GM12872 (cell line): ENCODE measurements around the gene PSMA4.

Experiments
- TF ChIP-seq, protein P1 (sequence below): IDR thresholded peaks from 3 replicates; pipeline ENCODE4 v1.5.1; 2011; ENCODE audit warnings: low read depth, mild to moderate bottlenecking, low read length, moderate library complexity; ENCODE audit not compliant: insufficient read depth

Gene PSMA4

DNA sequence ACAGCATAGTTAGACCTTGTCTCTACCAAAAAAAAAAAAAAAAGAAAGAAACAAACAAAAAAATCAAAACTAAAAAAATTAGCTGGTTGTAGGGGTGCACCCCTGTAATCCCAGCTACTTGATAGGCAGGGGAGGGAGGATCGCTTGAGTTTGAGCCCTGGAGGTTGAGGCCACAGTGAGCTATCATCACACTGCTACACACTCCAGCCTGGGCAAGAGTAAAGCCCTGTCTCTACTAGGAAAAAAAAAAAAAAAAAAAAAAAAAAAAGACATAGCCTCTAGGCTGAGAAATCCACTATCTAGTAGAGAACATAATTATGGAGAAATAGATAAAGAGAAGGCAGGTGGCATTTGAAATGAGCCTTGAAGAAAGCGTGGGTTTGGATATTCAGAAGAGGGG is 22.8 kb downstream of the PSMA4 start:
- TF ChIP-seq, protein P1, sequence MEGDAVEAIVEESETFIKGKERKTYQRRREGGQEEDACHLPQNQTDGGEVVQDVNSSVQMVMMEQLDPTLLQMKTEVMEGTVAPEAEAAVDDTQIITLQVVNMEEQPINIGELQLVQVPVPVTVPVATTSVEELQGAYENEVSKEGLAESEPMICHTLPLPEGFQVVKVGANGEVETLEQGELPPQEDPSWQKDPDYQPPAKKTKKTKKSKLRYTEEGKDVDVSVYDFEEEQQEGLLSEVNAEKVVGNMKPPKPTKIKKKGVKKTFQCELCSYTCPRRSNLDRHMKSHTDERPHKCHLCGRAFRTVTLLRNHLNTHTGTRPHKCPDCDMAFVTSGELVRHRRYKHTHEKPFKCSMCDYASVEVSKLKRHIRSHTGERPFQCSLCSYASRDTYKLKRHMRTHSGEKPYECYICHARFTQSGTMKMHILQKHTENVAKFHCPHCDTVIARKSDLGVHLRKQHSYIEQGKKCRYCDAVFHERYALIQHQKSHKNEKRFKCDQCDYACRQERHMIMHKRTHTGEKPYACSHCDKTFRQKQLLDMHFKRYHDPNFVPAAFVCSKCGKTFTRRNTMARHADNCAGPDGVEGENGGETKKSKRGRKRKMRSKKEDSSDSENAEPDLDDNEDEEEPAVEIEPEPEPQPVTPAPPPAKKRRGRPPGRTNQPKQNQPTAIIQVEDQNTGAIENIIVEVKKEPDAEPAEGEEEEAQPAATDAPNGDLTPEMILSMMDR = no peak

- TF ChIP-seq, protein P1 = no peak
Measured at GRCh38 chr15:78564743-78565096, 24.5 kb downstream of the PSMA4 start.

GRCh38 chr15:78565097-78565950 is 25.1 kb downstream of the PSMA4 start, which contains the start of gene CHRNA5:
Gene CHRNA5 (plus strand): TSS chr15:78565520. CDS start chr15:78565720, 200 bp downstream.
- TF ChIP-seq, protein P1 = no peak

DNA sequence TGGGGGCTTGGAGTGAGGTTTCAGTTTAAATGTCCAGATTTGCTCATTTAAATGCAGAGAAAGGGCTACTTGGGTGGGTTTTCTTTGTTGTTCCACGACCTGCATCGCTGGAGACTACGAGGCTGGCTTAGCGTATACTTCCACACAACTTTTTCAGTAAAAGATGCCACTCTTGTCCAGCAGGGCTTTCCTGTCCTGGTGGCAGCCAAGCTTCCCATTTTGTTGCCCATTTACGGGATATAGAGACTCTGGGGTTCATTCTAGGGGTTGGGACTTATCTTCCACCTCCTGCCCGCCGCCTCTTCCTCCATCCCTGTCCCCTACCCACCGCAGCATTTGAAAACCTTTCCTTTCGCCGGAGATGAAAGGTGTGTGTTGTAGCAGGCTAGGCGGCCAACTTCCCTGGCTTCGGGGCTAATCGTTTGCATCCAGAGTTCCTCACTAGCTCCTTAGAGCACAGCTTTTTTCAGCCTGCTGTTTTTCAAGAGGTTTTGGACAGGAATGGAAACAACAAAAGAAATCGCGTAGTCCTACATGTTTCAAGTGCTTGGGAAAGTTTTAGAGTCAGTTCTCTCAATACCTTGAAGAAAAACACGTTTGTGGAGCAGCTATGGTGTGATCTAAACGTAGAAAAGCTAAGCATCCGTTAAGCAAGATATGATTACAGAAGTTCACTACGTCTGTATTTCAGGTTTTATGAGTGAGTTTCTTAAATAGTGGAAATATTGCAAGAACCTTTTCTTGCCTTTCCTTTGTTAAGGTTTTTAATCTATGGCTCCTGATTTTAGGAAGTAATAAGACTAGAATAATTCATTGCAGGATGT is 25.9 kb downstream of the PSMA4 start:
- TF ChIP-seq, protein P1 = peak; percentile 14; the same call in 1 of the 3 replicates

DNA sequence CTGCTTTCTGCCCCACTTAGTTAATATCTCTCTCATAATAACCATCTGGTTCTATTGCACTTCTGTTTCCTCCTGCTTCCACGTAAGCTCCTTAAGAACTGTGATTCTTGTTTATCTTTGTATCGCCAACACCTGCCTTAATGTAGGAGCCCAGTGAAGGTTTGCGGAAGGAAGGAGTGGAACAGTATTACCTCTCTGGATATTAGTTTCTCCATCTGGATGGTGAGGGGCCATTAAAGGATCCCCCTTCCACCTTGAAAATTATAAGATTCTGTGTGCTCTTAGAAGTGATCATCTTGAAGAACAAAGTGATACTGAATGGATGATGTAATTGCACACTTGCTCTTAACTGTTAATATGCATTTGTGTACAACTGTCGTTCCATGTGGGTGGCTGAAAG is 27.3 kb downstream of the PSMA4 start:
- TF ChIP-seq, protein P1 = no peak

GRCh38 chr15:78570710-78571109 is 30.5 kb downstream of the PSMA4 start:
- TF ChIP-seq, protein P1 = no peak

DNA sequence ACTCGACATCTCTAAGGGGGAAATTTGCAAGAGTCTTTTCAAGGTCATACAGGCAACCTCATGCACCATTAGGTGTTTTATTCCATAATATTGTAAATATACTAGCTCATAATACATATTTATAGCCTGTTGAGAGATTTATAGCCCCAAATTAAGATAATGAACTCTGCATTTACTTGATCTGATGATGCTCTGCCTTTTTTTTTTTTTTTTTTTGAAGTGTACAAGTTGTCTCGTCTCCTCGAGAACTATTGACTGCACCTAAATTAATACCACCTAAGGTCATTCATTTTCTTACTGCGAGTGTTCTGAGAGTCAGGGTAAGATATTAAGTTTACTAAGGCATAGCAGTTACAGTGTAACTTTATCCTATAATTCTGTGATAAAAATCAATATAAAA is 31.1 kb downstream of the PSMA4 start:
- TF ChIP-seq, protein P1 = no peak
